NCI-H146 treated with DMSO at 0.1 percent for 48 hours (cell line): ENCODE measurements around the gene KRTAP10-6.
"Not testable (repeated sequence)": the region's sequence is repeated elsewhere in the genome, so short reads cannot be mapped to it uniquely, and the experiment has no call there.

Source experiments
- DNase-seq: peaks from one replicate; lab custom pipeline; 2025; ENCODE audit not compliant: unreplicated experiment; lab: John Stamatoyannopoulos, UW

The KRTAP10-6 gene

GRCh38 chr21:44600118-44600978, 8.0 kb upstream of the KRTAP10-6 start, which contains the start of gene KRTAP10-7:
KRTAP10-7 (plus strand) TSS chr21:44600597; CDS start chr21:44600622, 25 bp downstream.
- not testable (repeated sequence) for DNase-seq

- DNase-seq: no peak
These were observed 7.1 kb upstream of the KRTAP10-6 start for GRCh38 chr21:44599264-44600029.

GRCh38 chr21:44598061-44598460, 5.8 kb upstream of the KRTAP10-6 start:
- no peak for DNase-seq

GRCh38 chr21:44596068-44596725, 3.9 kb upstream of the KRTAP10-6 start:
- DNase-seq: no peak

DNA sequence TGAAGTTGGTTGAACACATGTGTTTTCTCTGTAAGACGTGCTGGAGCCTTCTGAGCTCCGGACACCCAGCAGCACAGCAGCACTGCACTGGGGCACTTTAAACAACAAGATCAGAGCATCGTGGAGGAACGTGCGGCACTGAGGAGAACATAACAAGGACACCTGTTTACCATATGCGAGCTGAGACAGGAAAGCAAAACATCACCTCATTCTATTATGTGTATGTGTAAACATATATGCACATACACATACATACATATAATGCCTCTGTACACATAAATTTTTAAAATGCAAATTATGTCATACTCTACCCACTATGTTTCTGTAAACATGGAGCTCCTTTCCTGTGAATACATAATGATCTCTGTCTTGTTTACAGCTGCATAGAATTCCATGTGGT, 3.2 kb upstream of the KRTAP10-6 start:
- DNase-seq: no peak

DNA sequence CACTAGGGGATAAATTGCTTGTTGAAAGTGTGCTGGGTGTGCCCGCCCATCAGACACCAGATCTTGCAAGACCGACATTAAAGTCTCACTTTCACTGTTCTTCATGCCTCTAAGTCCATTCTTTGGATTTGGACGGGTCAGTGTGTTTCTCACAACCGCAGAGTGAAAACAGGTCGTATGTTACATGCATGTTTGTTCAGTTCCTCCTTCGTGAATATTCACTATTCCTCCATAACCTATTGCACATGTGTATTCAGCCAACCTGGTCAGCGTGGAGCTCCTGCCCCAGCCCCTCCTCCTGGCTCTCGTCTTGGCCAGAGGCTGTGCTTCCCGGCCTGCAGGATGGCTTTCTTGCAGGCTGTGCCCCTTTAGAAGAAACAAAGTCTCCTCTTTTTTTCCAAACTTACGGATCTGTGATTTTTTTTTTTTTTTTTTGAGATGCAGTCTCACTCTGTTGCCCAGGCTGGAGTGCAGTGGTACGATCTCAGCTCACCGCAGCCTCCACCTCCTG, 2.2 kb upstream of the KRTAP10-6 start:
- DNase-seq: no peak

GRCh38 chr21:44593598-44594405, 1.5 kb upstream of the KRTAP10-6 start:
- no peak for DNase-seq

GRCh38 chr21:44591801-44592130, 539 bp downstream of the KRTAP10-6 start:
- DNase-seq: not testable (repeated sequence)

- DNase-seq: not testable (repeated sequence)
These were observed 1.2 kb downstream of the KRTAP10-6 start for GRCh38 chr21:44590897-44591800.

- DNase-seq: no peak
These were observed 2.0 kb downstream of the KRTAP10-6 start for GRCh38 chr21:44590311-44590721.

DNA sequence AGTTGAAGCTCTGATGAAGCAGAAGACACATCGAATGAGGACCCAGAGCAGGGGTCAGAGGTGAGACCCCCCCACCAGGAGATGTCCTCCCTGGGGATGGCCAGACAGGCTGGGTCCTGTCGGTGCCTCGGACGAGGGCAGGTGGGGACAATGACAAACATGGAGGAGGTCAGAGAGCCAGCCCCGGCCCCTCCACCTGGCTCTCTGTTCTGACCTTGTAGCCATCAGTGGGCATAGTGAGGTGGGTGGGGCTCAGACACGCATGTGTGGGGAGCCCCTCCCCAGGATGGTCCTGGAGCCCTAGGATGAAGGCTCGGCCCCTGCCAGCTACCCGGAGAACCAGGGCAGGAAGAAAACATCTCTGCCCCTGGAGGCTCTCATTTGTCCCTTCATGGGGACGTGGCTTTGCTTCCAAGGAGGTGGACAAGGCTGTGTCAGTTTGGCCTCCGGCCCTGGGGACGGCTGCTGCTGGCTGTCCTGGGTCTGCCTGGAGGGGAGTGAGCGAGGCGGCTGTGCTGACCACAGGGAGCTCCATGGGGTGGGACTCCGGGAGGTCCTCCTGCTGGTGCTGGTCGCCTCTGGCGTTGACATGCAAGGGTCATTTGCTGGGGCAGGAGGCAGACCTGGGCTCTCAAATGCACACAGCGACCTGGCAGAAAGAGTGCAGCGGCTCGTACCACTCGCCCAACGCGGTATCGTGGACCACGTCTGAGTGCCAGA, 2.6 kb downstream of the KRTAP10-6 start:
- no peak for DNase-seq

DNA sequence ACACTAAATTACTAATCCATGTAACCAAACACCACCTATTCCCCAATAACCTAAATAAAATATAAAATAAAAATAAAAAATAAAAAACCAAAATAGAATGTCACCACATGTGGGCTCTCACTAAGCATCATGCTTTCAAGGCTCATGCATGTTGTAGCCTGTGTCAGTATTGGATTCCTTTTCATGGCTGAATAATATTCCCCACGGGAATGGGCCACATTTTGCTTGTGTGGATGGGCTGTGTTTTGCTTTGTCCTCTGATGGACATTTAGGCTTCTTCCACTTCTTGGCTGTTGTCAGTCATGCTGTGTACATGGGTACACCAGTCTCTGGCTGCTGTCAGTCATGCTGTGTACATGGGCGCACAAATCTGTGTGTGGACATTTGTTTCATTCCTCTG, 3.2 kb downstream of the KRTAP10-6 start:
- DNase-seq: no peak

GRCh38 chr21:44585892-44586291, 6.4 kb downstream of the KRTAP10-6 start:
- no peak for DNase-seq

DNA sequence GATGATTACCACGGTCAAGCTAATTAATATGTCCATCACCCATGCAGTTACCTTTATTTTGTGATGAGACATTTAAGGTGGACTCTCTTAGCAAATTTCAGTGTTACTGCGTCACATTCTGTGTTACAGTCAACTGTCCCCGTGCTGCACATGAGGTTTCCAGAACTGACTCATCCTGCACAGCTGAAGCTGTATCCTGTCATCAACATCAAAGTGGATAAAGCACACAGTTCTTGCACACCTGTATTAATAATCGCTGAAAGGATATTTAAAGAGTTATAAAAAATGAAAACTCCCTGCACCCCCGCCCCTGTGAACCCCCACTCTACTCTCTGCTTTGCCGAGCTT, 8.5 kb downstream of the KRTAP10-6 start:
- peak; percentile 61 for DNase-seq

GRCh38 chr21:44583089-44583799, 9.1 kb downstream of the KRTAP10-6 start:
- DNase-seq: peak; percentile 61

DNA sequence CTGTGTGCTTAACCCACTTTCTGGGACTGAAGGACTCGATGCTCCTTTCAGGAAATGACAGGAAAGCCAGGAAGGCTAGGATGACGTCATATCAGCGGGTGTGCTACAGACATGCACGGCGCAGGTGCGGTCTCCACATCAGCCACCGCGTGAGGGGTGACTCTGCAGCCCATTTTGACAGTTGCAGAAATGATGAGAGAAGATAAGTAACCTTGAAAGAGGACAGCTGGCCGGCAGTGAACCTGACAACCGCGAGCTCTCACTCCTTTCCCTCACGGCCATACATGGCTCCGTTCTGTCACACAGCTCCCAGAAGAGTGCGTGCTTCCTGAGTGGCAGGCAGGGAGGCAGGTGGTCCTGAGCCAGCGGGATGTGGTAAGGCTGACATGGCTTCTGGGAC, 10.2 kb downstream of the KRTAP10-6 start:
- no peak for DNase-seq

DNA sequence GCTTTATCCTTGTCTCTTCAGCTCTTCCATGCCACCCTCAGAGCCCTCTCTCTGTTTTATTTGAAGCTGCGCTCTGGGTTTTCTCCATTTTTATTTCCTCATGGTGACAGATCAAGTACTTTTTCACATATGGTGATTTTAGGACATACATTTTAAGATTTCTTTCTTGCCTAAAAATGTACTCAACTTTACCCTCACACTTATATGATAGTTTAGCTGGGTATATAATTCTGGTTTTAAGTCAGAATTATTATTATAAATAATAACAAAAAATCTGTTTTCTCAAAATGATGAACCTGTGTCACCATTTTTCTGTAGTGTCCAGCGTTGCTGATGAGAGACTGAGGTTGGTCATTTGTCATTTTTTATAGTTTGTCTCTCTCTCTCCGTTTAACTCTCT, 11.1 kb downstream of the KRTAP10-6 start:
- DNase-seq: no peak

DNA sequence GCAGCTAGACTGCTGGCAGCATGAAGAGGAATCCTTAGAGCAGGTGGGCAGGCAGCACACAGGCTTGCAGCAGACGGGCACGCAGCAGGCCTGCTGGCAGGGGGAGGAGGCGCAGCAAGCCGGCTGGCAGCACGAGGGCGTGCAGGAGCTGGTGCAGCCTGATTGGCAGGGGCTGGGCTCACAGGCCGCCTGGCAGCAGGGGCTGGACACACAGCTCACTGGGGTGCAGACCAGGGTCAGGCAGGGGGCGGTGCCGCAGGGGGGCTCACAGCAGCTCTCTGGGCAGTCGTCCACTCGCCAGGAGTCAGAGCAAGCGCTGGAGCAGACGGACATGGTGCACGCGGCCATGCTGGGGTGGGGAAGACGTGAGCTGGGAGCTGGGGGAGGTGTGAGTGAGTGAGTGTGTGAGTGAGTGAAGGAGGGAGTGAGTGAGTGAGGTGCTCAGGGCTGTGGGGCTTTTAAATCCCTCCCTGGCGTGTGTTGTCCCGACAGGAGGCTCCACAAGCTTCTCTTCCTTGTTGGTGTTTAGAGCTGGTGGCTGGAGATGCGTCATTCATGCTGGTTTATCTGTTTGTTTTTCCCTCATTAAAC, 12.0 kb downstream of the KRTAP10-6 start, which contains the start of gene KRTAP10-5:
KRTAP10-5 (minus strand) TSS at position 374 of the 591 bp plus-strand sequence; CDS start at position 348, 26 bp downstream.
- not testable (repeated sequence) for DNase-seq
